GM18508 (cell line): ENCODE measurements around the gene KRT23.

Experiments used
- ATAC-seq: cut with Tn5 transposase; IDR thresholded peaks from one replicate; pipeline ENCODE4 v1.9.1; 2021; ENCODE audit warnings: moderate number of reproducible peaks; ENCODE audit not compliant: insufficient read depth, unreplicated experiment

The KRT23 gene

DNA sequence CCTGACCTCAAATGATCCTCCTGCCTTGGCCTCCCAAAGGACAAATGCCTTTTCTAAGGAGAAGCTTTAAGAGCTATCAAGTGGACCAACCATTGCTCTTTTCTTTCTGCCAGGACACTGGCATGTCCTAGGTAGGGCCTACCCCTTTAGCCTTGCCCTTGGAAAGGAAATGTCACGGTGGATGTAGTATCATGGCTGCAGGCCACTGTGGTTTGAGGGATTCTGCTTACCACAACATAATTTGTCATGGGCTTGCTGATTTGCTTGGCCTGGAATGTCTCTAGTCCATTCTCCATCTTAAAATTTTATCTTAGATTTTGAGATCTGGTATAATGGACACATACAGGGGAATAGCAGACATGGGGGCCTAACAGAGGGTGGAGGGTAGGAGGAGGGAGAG, 58.4 kb downstream of the KRT23 start:
- no peak for ATAC-seq

DNA sequence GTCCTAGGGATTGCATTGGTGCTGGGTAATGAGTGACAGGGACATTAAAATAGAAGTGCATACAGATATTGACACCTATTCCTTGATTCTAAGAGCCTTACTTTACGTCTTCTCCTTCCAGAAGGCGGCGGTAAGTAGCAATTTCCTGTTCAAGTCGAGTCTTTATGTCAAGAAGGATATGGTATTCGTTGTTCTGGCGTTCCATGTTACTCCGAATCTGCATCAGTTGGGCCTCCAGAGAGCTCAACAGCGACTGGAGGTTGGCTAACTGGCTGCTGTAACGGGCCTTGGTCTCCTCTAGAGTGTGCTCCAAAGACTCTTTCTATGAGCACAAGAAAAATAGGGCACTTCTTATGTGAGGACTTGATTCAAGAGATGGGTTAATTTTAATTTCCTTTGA, 59.4 kb downstream of the KRT23 start:
- no peak for ATAC-seq

DNA sequence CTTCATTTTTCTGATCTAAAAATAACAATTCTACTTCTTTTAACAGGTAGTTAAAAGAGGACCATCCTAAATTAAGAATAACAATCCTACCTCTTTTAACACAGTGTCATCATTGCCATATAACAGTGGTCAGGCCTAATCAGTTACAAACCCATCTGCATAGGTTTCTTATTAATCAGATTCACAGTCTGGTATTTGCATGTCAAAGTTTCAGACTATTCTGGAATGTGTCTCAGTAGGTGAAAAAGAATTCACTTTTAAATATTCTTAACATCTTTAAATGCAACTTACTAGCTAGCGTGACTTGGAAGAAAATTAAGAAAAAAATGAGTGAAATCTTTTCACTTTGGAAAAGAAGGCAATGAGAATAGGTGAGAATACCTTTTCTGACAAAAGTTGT, 63.6 kb downstream of the KRT23 start:
- no peak for ATAC-seq

DNA sequence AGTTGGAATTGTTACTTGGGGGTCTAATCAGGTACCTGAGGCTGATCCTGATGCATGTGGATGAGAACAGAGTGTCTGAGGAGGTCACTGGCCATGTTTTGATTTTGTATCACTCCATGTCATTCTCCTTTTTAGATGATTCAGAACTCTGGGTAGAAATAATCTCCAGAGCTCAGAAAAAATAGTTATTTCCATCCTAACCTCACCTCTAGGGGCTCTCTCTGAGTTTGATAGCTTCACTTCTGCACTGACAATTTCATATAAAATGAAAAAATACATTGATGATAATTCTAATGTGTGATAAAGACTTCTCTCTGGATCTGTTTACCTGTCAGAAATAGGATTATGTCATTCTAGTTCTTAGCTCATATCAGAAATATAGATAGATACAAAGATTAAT, 64.2 kb downstream of the KRT23 start:
- ATAC-seq: no peak
